Hair follicle dermal papilla cell (primary cell): Measurements from ENCODE around the gene RBM44. TPM values are rescaled to one million over a fixed set of nuclear protein-coding genes. Genes with fewer than 3 reads are reported as not detected.

Source experiments
- small RNA-seq: library from RNA; depleted of rRNA; stranded (forward); fragments of <200 nt; gene quantifications from one replicate; pipeline ENCODE3, GENCODE V24; 2012
- total RNA-seq: library from RNA; depleted of rRNA; stranded (reverse); fragments of >200 nt; gene quantifications from 2 replicates; pipeline ENCODE4 v1.2.3, GENCODE V29; 2012

RBM44 gene
- total RNA-seq = 0.36 and 0.49 TPM in 2 replicates

GRCh38 chr2:237798236-237799059 is at the start of gene RBM44:
RBM44 (plus strand) TSS chr2:237798779; CDS start chr2:237813610, 14,831 bp downstream.

GRCh38 chr2:237859533-237860272 is 61.1 kb downstream of the RBM44 start, which contains the start of gene RAMP1:
RAMP1 (plus strand) TSS chr2:237859623; CDS start chr2:237859676, 53 bp downstream.

Small RNA genes lying within 50 kb of the gene (small RNA-seq; reads per million reads assigned to genes)
- gene RF00157 = not detected

Other genes with a start within 250 kb of the RBM44 start
- gene PRLH, start 232.2 kb upstream of the RBM44 start, total RNA-seq = not detected in 2 replicates
- gene RAB17, start 208.0 kb upstream of the RBM44 start, total RNA-seq = not detected in 2 replicates
- gene LRRFIP1, start 171.2 kb upstream of the RBM44 start, total RNA-seq = 56.5 and 57.0 TPM in 2 replicates
- 0.32 and 0.85 TPM in 2 replicates for gene RAMP1, start 60.8 kb downstream of the RBM44 start, total RNA-seq
- gene UBE2F, start 168.2 kb downstream of the RBM44 start, total RNA-seq = 33.6 and 43.7 TPM in 2 replicates